Progenitor cell of endocrine pancreas (in vitro differentiated cells): Measurements from ENCODE around the gene CD300LG. TPM values are rescaled to one million over a fixed set of nuclear protein-coding genes. Genes with fewer than 3 reads are reported as not detected.

Source experiments
- DNase-seq: peaks from one replicate; pipeline ENCODE4 v3.0.0; 2021; ENCODE audit warnings: low spot score; ENCODE audit not compliant: unreplicated experiment
- H3K27ac Mint-ChIP-seq: 2 replicates; pipeline ENCODE4 v1.8.0; 2021; ENCODE audit warnings: mild to moderate bottlenecking, moderate library complexity, mixed read lengths
- H3K27me3 Mint-ChIP-seq: 2 replicates; pipeline ENCODE4 v1.8.0; 2021; ENCODE audit warnings: mixed read lengths
- H3K36me3 Mint-ChIP-seq: 2 replicates; pipeline ENCODE4 v1.8.0; 2022; ENCODE audit warnings: mixed read lengths; ENCODE audit not compliant: insufficient read depth
- H3K4me1 Mint-ChIP-seq: 2 replicates; pipeline ENCODE4 v1.8.0; 2021; ENCODE audit warnings: low read depth, mixed read lengths
- H3K4me3 Mint-ChIP-seq: 2 replicates; pipeline ENCODE4 v1.8.0; 2021; ENCODE audit warnings: low read depth, mild to moderate bottlenecking, moderate library complexity, mixed read lengths
- H3K9me3 Mint-ChIP-seq: 2 replicates; pipeline ENCODE4 v1.8.0; 2021; ENCODE audit warnings: low read depth, mixed read lengths
- CTCF ChIP-seq: fragments of 200-600 bp; sonication (generic); IDR thresholded peaks from one replicate; pipeline ENCODE4 v1.5.0; 2021; ENCODE audit warnings: antibody characterized with exemption, mild to moderate bottlenecking; ENCODE audit not compliant: unreplicated experiment
- total RNA-seq: library from RNA; stranded (reverse); gene quantifications from 2 replicates; pipeline ENCODE4 v1.2.1, GENCODE V29; 2021

The CD300LG gene
- total RNA-seq, 1 donor from 2014 or later, result not detected

DNA sequence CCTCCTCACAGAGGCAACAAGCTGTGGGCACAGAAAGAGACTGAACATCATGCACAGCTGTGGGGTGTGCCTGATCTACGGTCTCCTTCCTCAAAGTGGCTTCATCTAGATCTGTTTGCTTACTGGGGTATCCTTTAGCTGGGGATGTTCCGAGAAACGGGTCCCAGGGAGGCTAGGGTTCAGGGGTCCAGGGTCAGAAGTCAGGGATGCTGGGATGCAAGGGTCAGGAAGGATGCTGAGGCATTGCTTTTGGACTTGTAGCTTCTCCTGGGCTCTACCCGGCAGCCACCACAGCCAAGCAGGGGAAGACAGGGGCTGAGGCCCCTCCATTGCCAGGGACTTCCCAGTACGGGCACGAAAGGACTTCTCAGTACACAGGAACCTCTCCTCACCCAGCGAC lies 6.6 kb downstream of the CD300LG start:
- no peak overlapping the region for H3K4me3 Mint-ChIP-seq
- H3K36me3 Mint-ChIP-seq, result no peaks in the 10 kb centered on the region
- H3K4me1 Mint-ChIP-seq, result no peaks in the 10 kb centered on the region
- H3K9me3 Mint-ChIP-seq, result no peaks in the 10 kb centered on the region
- no peak for TF ChIP-seq CTCF
- peaks cover 31% of the 10 kb centered on the region for H3K27me3 Mint-ChIP-seq
- H3K27ac Mint-ChIP-seq, result no peak overlapping the region
- no peak for DNase-seq

DNA sequence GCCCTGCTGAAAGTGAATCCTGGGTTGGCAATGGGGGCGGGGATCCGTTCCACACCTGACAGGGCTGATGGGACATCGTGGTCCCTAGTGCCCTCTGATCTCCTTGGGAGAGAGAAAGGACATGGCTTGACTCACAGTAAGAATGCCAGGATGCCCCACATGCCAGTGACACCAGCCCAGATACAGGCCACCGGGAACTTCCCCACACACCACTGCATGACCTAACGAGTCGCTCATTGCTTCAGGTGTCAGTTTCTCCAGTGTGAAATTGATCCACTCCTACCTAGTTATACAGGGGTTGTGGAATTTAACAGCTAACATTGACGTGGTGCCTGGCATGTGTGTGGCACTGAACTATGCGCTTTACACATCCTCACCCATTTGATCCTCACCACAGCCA lies 7.5 kb downstream of the CD300LG start:
- Mint-ChIP-seq H3K36me3 (no peaks in the 10 kb centered on the region), H3K9me3 (no peaks in the 10 kb centered on the region), H3K4me1 (no peaks in the 10 kb centered on the region), H3K27me3 (peaks cover 27% of the 10 kb centered on the region), H3K4me3 (no peak overlapping the region), H3K27ac (no peak overlapping the region)
- no peak for TF ChIP-seq CTCF
- DNase-seq, result no peak

DNA sequence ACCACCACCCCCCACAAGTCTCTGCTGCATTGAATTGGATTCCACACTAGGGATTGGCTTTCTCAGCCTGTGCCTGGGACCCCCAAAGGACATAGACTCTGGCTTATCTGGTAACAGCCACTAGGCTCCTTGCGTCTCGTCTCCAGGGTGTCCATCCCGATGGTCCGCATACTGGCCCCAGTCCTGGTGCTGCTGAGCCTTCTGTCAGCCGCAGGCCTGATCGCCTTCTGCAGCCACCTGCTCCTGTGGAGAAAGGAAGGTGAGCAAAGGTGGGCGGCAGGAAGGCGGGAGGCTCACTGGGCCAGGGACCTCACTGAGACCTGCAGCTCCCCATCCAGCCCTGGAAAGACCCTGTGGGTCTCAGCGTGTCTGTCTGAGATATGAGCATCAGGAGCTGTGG lies 8.1 kb downstream of the CD300LG start:
- no peak overlapping the region for H3K27ac Mint-ChIP-seq
- peaks cover 22% of the 10 kb centered on the region for H3K27me3 Mint-ChIP-seq
- no peaks in the 10 kb centered on the region for H3K4me1 Mint-ChIP-seq
- H3K4me3 Mint-ChIP-seq, result no peak overlapping the region
- TF ChIP-seq CTCF, result no peak
- H3K9me3 Mint-ChIP-seq, result no peaks in the 10 kb centered on the region
- no peak for DNase-seq
- no peaks in the 10 kb centered on the region for H3K36me3 Mint-ChIP-seq

DNA sequence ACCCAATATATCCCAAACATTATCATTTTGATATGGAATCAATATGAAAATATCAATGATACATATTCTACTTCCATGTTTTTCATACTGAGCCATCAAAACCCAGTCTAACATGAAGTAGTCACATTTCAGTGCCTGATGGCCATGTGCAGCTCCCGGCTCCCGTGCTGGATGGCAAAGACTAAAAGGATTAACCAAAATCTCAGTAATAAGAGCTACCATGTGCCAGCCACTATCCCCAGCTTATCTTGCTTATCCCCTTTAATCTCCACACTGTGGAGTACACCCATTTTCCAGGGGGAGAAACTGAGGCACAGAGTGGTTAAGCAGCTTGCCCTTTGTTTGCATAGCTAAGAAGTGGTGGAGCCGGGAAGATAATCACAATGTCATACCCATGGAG lies 9.2 kb downstream of the CD300LG start:
- DNase-seq, result no peak
- no peaks in the 10 kb centered on the region for H3K4me1 Mint-ChIP-seq
- H3K9me3 Mint-ChIP-seq, result no peaks in the 10 kb centered on the region
- no peaks in the 10 kb centered on the region for H3K36me3 Mint-ChIP-seq
- H3K4me3 Mint-ChIP-seq, result no peak overlapping the region
- H3K27ac Mint-ChIP-seq, result no peak overlapping the region
- TF ChIP-seq CTCF, result no peak
- H3K27me3 Mint-ChIP-seq, result peaks cover 22% of the 10 kb centered on the region

DNA sequence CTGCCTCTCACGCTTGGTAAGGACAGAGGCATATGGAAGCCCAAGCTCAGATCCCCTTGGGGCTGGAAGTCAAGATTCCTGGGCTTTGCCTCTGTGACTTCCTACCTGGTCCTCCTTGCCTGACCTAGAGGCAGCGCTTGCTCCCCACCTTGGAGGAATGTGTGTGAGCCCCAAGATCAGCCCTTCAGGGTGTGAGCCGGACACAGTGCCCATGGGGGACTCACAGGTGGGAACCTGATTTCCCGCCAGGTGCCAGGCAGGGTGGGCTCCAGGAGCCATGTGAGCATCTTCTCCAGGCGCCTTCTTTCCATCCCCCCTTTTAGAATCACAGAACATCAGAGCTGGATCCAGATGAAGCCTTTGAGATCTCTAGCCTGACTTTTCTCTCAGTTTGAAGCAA lies 10.2 kb downstream of the CD300LG start:
- Mint-ChIP-seq H3K4me1 (no peaks in the 10 kb centered on the region), H3K36me3 (no peaks in the 10 kb centered on the region), H3K27me3 (peaks cover 15% of the 10 kb centered on the region), H3K9me3 (no peaks in the 10 kb centered on the region), H3K4me3 (no peak overlapping the region), H3K27ac (no peak overlapping the region)
- no peak for TF ChIP-seq CTCF
- no peak for DNase-seq
